Fibroblast of the aortic adventitia (primary cell): ENCODE data around the gene DAO. TPM values are rescaled to one million over a fixed set of nuclear protein-coding genes. Genes with fewer than 3 reads are reported as not detected.

Source experiments
- DNase-seq: peaks from one replicate; pipeline ENCODE4 v3.0.0-alpha.2; 2010; ENCODE audit warnings: low read depth
- H3K4me3 ChIP-seq: 2 replicates; pipeline ENCODE4 v1.5.1; 2011; ENCODE audit warnings: low read depth, mild to moderate bottlenecking, control low read depth, low read length, moderate library complexity
- total RNA-seq: library from RNA; depleted of rRNA; stranded (reverse); fragments of >200 nt; gene quantifications from 2 replicates; pipeline ENCODE4 v1.2.3, GENCODE V29; 2012; ENCODE audit warnings: low replicate concordance
- TF ChIP-seq, protein P1 (sequence below): IDR thresholded peaks from 2 replicates; pipeline ENCODE4 v1.5.1; 2011; ENCODE audit warnings: mild to moderate bottlenecking, low read length, control low read depth, inconsistent platforms; ENCODE audit not compliant: insufficient read depth

Gene DAO
- total RNA-seq, 1 donor: not detected

GRCh38 chr12:108849660-108850059 is 30.2 kb upstream of the DAO start:
- no peak overlapping the region for H3K4me3 ChIP-seq
- TF ChIP-seq, protein P1, sequence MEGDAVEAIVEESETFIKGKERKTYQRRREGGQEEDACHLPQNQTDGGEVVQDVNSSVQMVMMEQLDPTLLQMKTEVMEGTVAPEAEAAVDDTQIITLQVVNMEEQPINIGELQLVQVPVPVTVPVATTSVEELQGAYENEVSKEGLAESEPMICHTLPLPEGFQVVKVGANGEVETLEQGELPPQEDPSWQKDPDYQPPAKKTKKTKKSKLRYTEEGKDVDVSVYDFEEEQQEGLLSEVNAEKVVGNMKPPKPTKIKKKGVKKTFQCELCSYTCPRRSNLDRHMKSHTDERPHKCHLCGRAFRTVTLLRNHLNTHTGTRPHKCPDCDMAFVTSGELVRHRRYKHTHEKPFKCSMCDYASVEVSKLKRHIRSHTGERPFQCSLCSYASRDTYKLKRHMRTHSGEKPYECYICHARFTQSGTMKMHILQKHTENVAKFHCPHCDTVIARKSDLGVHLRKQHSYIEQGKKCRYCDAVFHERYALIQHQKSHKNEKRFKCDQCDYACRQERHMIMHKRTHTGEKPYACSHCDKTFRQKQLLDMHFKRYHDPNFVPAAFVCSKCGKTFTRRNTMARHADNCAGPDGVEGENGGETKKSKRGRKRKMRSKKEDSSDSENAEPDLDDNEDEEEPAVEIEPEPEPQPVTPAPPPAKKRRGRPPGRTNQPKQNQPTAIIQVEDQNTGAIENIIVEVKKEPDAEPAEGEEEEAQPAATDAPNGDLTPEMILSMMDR: no peak
- DNase-seq: no peak

- TF ChIP-seq, protein P1: peak; percentile 27
- H3K4me3 ChIP-seq: no peak overlapping the region
- peak; percentile 88 for DNase-seq
Observed at GRCh38 chr12:108850854-108851573, 28.9 kb upstream of the DAO start.

- peak overlapping the region; percentile 43 for H3K4me3 ChIP-seq
- TF ChIP-seq, protein P1: no peak
- peak; percentile 70 for DNase-seq
Observed at GRCh38 chr12:108852674-108853309, 27.1 kb upstream of the DAO start.

DNA sequence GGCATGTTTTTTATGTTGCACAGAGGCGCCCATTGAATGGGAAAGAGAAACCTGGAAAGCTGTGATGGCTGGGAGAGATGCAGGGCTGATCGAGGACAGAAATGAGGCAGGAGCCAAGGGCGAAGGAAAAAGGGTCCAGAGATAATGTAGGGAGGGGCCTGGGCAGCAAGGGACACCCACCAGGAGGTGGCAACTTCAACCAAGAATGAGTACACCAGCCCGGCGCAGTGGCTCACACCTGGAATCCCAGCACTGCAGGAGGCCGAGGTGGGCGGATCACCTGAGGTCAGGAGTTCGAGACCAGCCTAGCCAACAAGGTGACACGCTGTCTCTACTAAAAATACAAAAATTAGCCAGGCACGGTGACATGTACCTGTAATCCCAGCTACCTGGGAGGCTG is 26.5 kb upstream of the DAO start:
- H3K4me3 ChIP-seq: peak overlapping the region; percentile 46
- TF ChIP-seq, protein P1: no peak
- no peak for DNase-seq

GRCh38 chr12:108853981-108854446 is 25.9 kb upstream of the DAO start:
- TF ChIP-seq, protein P1: peak; percentile 34
- peak; percentile 99 for DNase-seq
- peak overlapping the region; percentile 35 for H3K4me3 ChIP-seq

DNA sequence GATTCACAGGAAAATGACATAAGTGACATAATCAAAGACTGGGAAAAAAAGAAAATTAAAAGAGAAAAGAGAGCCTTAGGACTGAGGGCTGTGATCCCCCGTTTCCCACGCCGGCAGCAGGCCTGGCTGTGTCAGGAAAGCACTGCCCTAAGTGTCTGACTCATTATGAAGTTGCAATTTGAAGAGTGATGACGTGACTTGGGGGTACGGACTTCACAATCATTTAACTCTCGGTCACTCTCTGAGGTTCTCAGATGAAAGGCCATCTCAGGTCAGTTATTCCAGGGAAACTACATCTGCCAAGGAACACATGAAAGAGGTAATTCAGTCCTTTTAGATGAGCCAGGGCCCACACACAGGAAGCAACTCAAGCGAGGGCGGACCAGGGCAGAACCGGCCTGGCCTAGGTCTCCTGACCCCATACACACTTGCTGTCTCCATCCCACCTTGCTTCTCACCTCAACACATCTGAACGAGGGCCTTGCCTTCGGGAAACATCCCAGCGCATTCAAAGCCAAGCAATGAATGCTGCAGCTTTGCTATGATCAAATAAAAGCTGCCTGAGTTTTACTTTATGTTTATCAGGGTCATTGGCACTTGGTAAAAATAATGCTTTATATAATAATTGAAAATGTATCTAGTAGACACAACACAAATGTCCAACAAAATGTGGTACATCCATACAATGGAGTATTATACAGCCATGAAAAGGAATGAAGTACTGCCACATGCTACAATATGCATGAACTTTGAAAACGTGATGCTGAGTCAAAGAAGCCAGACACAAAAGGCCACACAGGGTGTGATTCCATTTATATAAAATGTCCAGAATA is 25.2 kb upstream of the DAO start:
- DNase-seq: peak; percentile 99
- H3K4me3 ChIP-seq: peak overlapping the region; percentile 100
- TF ChIP-seq, protein P1: no peak
